Measurements from ENCODE around the gene MRPL51.

MRPL51 gene

DNA sequence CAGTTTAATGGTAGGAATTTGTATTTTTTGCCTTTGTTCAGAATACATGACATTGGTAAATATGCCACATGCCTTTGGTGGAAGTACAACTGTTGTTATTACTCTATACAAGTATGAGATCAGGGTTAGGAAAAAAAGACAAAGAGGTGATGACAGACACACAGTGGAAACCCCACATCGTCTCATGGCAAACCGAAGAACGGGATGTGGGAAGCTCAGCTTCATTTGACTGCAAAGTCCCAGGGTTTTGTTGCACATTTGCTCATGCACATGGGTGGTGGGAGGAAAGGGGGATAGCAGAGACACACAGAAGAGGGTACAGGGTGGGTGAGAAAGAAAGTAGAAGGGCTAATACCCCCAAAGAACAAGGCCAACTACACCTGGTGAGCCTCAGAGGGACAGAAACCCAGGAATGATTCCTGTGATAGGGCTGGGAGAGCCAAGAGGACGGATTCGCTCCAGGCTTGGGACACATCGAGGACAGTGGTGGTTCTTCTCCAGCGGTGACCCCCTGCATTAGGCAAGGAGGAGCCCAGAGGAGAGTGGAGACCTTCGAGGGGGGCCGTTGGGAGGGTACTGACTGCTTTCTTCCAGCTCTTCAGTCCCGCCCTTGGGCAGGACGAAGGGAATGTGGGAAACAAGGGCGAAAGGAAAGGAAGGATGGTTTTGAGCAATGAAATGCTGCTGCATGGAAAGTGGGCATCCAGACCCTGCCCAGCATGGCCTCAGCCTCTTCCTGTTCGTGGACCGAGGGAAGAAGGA is 30.6 kb downstream of the MRPL51 start:
- Histone ChIP-seq H3K9me3 (ENCODE audit: control insufficient read depth, low read length) (no peaks in the 10 kb centered on the region), H3K4me1 (ENCODE audit: control insufficient read depth, insufficient read depth, low read length, poor library complexity, severe bottlenecking) (peaks cover 61% of the 10 kb centered on the region), H3K27me3 (replicated peaks; ENCODE audit: control insufficient read depth, insufficient read depth, low read length, poor library complexity, severe bottlenecking) (no peaks in the 10 kb centered on the region), H3K4me3 (ENCODE audit: insufficient read depth, low read depth, low read length, poor library complexity, severe bottlenecking) (peak overlapping the region; percentile 0), H3K27ac (ENCODE audit: insufficient read depth, low read length, poor library complexity, severe bottlenecking) (peak overlapping the region; percentile 86), H3K36me3 (ENCODE audit: control insufficient read depth, insufficient read depth, low read length) (peaks cover 38% of the 10 kb centered on the region)
- DNase-seq, result peak in 1 of 3 donors; percentile 25

DNA sequence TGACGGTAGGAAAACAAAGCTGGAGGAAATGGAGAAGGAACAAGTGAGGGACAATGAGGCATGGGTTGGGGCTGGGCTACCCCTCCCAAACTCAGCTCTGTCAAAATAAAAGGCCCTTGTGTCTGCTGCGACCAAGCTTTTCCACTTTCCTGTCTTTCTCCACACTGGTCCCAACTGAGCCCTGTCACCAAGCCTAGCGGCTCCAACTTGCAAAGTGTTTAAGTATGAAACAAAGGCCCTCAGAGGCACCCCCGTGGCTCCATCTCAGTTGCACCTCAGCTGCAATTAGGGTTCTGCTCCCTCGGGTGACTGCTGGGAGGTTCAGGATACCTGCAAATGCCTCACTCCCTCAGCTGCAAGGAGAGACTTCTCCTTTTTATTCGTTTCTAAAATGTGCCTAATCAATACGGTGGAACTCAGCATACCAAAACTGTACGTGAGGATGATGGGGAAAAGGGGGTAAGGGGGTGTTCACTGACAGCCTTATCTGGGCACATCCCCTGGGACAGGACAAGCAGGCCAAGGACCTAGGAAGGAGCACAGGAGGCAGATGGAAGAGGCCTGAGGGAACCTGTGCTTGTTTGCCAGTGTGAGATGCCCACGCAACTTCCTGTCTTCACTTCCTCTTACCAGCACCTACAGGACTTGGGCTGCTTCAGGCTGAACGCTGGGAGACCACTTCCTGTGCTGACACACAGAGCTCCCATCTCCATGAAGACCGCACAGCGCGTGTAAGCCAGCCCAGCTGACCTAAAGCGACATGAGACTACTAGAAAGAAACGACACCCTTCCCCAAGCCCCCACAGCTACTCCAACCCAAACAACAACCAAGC is 31.4 kb downstream of the MRPL51 start:
- Histone ChIP-seq H3K27ac (ENCODE audit: insufficient read depth, low read length, poor library complexity, severe bottlenecking) (peak overlapping the region; percentile 86), H3K4me1 (ENCODE audit: control insufficient read depth, insufficient read depth, low read length, poor library complexity, severe bottlenecking) (peaks cover 64% of the 10 kb centered on the region)

DNA sequence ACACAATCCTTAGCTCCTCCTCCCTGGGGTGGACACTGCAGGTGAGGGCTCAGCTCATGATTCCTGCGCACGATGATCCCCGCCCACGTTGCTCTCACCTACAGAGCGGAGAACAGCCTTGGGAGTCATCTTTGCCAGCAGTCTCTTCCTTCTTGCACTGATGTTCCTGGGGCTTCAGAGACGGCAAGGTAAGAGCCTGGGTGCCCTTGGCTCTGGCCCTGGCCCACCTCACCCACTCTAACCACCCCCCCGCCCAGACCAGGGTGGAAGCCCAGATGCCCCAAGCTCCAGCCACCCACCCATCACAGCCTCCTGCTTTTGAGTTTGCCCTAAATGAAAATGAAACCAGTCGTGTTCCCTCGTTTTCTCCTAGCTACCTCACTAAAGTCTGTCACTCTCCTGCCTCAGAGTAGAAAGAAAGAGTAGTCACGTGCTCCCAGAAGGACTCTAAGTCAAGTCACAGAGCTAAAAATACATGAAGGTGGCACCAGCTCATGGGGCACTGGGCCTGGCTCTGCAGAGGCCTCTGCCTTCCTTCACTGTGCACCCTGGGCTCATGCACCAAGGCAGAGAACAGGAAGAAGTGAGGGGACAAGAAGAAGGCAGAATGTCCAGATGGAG is 32.2 kb downstream of the MRPL51 start:
- peaks cover 37% of the 10 kb centered on the region for H3K36me3 ChIP-seq (ENCODE audit: control insufficient read depth, insufficient read depth, low read length)
- peak overlapping the region; percentile 86 for H3K27ac ChIP-seq (ENCODE audit: insufficient read depth, low read length, poor library complexity, severe bottlenecking)
- no peaks in the 10 kb centered on the region for H3K9me3 ChIP-seq (ENCODE audit: control insufficient read depth, low read length)
- H3K4me3 ChIP-seq (ENCODE audit: insufficient read depth, low read depth, low read length, poor library complexity, severe bottlenecking), result peak overlapping the region; percentile 32
- H3K4me1 ChIP-seq (ENCODE audit: control insufficient read depth, insufficient read depth, low read length, poor library complexity, severe bottlenecking), result peaks cover 63% of the 10 kb centered on the region
- no peaks in the 10 kb centered on the region for H3K27me3 ChIP-seq (replicated peaks; ENCODE audit: control insufficient read depth, insufficient read depth, low read length, poor library complexity, severe bottlenecking)
- no peak for DNase-seq

More for the DNA sequence above, 31.4 kb downstream of the MRPL51 start:
- peak overlapping the region; percentile 32 for H3K4me3 ChIP-seq (ENCODE audit: insufficient read depth, low read depth, low read length, poor library complexity, severe bottlenecking)
- no peaks in the 10 kb centered on the region for H3K9me3 ChIP-seq (ENCODE audit: control insufficient read depth, low read length)
- H3K27me3 ChIP-seq (replicated peaks; ENCODE audit: control insufficient read depth, insufficient read depth, low read length, poor library complexity, severe bottlenecking), result no peaks in the 10 kb centered on the region
- peaks cover 45% of the 10 kb centered on the region for H3K36me3 ChIP-seq (ENCODE audit: control insufficient read depth, insufficient read depth, low read length)
- peak; percentile 76 to 80 (median 79) for DNase-seq

DNA sequence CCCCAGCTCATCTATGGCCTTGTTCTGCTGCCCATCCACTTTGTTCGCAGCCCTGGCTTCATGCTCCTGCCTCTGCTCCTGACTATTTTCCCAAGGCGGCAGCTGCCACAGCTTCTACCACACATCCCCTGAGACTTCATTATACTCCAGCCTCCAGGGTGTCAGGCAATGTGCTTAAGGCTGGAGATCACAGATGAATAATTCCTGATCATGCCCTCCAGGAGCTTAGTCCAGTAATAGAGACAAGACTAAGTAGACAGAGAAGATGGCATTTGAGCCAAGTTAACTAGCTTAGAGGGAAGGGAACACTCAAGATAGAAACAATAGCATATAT is 34.1 kb downstream of the MRPL51 start:
- peaks cover 47% of the 10 kb centered on the region for H3K4me1 ChIP-seq (ENCODE audit: control insufficient read depth, insufficient read depth, low read length, poor library complexity, severe bottlenecking)
- no peak overlapping the region for H3K27ac ChIP-seq (ENCODE audit: insufficient read depth, low read length, poor library complexity, severe bottlenecking)
- H3K36me3 ChIP-seq (ENCODE audit: control insufficient read depth, insufficient read depth, low read length), result peaks cover 39% of the 10 kb centered on the region

DNA sequence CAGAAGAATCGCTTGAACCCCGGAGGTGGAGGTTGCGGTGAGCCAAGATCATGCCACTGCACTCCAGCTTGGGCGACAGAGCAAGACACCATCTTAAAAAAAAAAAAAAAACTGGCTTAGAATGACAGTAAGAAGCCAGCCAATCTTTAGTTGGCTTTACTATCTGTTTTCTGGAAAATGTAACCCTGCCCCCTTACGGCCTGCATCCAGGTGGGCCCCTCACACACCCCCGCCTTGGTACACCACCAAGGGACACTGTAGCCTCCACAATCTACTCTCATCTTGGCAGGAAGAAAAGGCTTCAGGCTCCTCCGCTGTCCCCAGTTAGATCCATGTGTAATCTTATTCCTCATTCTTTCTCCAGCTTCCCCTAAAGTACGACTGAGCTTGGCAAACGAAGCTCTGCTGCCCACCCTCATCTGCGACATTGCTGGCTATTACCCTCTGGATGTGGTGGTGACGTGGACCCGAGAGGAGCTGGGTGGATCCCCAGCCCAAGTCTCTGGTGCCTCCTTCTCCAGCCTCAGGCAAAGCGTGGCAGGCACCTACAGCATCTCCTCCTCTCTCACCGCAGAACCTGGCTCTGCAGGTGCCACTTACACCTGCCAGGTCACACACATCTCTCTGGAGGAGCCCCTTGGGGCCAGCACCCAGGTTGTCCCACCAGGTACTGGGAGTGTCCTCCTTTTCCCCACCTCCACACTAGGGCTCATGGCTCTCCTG is 34.6 kb downstream of the MRPL51 start:
- Histone ChIP-seq H3K4me1 (ENCODE audit: control insufficient read depth, insufficient read depth, low read length, poor library complexity, severe bottlenecking) (peaks cover 46% of the 10 kb centered on the region), H3K27ac (ENCODE audit: insufficient read depth, low read length, poor library complexity, severe bottlenecking) (no peak overlapping the region), H3K27me3 (replicated peaks; ENCODE audit: control insufficient read depth, insufficient read depth, low read length, poor library complexity, severe bottlenecking) (no peaks in the 10 kb centered on the region), H3K9me3 (ENCODE audit: control insufficient read depth, low read length) (no peaks in the 10 kb centered on the region), H3K4me3 (ENCODE audit: insufficient read depth, low read depth, low read length, poor library complexity, severe bottlenecking) (no peak overlapping the region), H3K36me3 (ENCODE audit: control insufficient read depth, insufficient read depth, low read length) (peaks cover 39% of the 10 kb centered on the region)
- DNase-seq, result no peak

More for the DNA sequence above, 34.1 kb downstream of the MRPL51 start:
- no peak for DNase-seq
- no peaks in the 10 kb centered on the region for H3K27me3 ChIP-seq (replicated peaks; ENCODE audit: control insufficient read depth, insufficient read depth, low read length, poor library complexity, severe bottlenecking)
- H3K4me3 ChIP-seq (ENCODE audit: insufficient read depth, low read depth, low read length, poor library complexity, severe bottlenecking), result no peak overlapping the region
- no peaks in the 10 kb centered on the region for H3K9me3 ChIP-seq (ENCODE audit: control insufficient read depth, low read length)

DNA sequence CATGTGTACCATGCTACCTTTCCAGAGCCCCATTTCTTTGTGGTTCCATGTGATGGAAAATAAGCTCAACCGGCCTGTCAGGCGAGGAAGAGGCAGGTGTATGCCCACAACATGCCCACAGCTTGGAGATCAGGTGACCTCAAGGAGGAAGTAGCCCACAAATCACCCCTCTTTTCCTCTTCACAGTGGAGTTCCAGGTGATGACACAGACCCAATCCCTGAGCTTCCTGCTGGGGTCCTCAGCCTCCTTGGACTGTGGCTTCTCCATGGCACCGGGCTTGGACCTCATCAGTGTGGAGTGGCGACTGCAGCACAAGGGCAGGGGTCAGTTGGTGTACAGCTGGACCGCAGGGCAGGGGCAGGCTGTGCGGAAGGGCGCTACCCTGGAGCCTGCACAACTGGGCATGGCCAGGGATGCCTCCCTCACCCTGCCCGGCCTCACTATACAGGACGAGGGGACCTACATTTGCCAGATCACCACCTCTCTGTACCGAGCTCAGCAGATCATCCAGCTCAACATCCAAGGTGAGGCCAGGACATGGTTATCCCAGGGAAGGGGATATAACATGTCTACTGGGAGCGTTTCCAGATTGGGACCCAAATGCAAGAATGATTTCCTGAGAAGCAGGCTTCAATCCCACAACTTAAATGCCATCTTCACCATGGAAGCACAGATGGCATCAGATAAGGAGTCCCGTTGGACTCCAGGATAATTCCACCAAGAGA is 35.7 kb downstream of the MRPL51 start:
- Histone ChIP-seq H3K4me1 (ENCODE audit: control insufficient read depth, insufficient read depth, low read length, poor library complexity, severe bottlenecking) (peaks cover 46% of the 10 kb centered on the region), H3K27me3 (replicated peaks; ENCODE audit: control insufficient read depth, insufficient read depth, low read length, poor library complexity, severe bottlenecking) (no peaks in the 10 kb centered on the region), H3K36me3 (ENCODE audit: control insufficient read depth, insufficient read depth, low read length) (peaks cover 39% of the 10 kb centered on the region), H3K4me3 (ENCODE audit: insufficient read depth, low read depth, low read length, poor library complexity, severe bottlenecking) (no peak overlapping the region), H3K9me3 (ENCODE audit: control insufficient read depth, low read length) (no peaks in the 10 kb centered on the region), H3K27ac (ENCODE audit: insufficient read depth, low read length, poor library complexity, severe bottlenecking) (no peak overlapping the region)
- DNase-seq, result no peak

DNA sequence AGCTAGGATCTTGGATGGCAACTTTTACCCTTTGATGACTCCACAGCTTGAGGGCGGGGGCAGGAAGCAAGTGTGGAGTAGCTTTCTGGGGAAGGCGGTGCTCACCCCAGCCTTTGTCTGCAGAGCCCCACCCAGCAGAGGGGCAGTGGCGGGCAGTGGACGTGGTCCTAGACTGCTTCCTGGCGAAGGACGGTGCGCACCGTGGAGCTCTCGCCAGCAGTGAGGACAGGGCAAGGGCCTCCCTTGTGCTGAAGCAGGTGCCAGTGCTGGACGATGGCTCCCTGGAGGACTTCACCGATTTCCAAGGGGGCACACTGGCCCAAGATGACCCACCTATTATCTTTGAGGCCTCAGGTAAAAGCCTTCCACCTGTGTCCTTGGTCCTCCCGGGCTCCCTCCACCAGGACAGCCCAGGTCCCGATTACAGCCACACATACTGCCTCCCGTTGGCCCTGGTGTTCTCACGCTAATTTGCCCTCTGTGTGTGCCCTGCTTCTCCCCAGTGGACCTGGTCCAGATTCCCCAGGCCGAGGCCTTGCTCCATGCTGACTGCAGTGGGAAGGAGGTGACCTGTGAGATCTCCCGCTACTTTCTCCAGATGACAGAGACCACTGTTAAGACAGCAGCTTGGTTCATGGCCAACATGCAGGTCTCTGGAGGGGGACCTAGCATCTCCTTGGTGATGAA is 40.0 kb downstream of the MRPL51 start:
- Histone ChIP-seq H3K27me3 (replicated peaks; ENCODE audit: control insufficient read depth, insufficient read depth, low read length, poor library complexity, severe bottlenecking) (no peaks in the 10 kb centered on the region), H3K4me1 (ENCODE audit: control insufficient read depth, insufficient read depth, low read length, poor library complexity, severe bottlenecking) (peaks cover 37% of the 10 kb centered on the region), H3K36me3 (ENCODE audit: control insufficient read depth, insufficient read depth, low read length) (peaks cover 32% of the 10 kb centered on the region), H3K4me3 (ENCODE audit: insufficient read depth, low read depth, low read length, poor library complexity, severe bottlenecking) (peak overlapping the region; percentile 94), H3K9me3 (ENCODE audit: control insufficient read depth, low read length) (no peaks in the 10 kb centered on the region), H3K27ac (ENCODE audit: insufficient read depth, low read length, poor library complexity, severe bottlenecking) (peak overlapping the region; percentile 95)
- DNase-seq, result no peak

DNA sequence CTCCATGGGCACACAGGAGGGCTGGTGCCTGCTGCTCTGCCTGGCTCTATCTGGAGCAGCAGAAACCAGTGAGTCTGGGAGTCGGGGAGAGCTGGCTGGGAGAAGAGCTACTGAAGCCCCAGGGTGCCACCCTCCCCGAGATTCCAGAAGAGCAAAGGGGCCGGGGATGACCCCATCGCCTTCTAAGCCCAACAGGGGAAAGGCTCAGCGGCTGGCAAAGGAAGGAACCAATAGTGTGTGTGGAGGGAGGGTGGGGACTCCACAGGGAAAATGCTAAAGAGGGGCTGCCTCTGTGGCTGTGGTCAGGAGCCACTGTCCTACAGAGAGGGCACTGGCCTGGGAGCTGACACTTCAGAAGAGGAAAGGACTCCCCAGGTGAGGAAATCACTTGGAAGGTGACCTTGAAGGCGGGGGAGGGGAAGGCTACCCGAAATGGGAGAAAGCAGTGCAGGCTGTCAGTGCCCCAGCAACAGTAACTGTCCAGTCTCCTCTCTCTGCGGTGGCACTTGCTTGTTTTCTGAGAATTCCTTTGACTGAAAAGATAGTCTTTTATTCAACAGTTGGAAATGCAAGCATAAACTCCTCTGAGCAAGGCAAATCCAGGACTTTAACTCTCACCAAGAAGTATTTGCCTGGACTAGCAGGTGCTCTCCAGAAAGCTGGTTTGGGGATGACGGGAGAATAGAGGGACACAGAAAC is 40.7 kb downstream of the MRPL51 start:
- Histone ChIP-seq H3K27me3 (replicated peaks; ENCODE audit: control insufficient read depth, insufficient read depth, low read length, poor library complexity, severe bottlenecking) (no peaks in the 10 kb centered on the region), H3K9me3 (ENCODE audit: control insufficient read depth, low read length) (no peaks in the 10 kb centered on the region), H3K27ac (ENCODE audit: insufficient read depth, low read length, poor library complexity, severe bottlenecking) (peak overlapping the region; percentile 95), H3K36me3 (ENCODE audit: control insufficient read depth, insufficient read depth, low read length) (peaks cover 27% of the 10 kb centered on the region), H3K4me3 (ENCODE audit: insufficient read depth, low read depth, low read length, poor library complexity, severe bottlenecking) (peak overlapping the region; percentile 94), H3K4me1 (ENCODE audit: control insufficient read depth, insufficient read depth, low read length, poor library complexity, severe bottlenecking) (peaks cover 39% of the 10 kb centered on the region)
- DNase-seq, result no peak

All from effector memory CD4-positive, alpha-beta T cell (primary cell).